ENCODE data around the gene KLHL2. TPM values are rescaled to one million over a fixed set of nuclear protein-coding genes. Genes with fewer than 3 reads are reported as not detected.
"Not testable (repeated sequence)": the region's sequence is repeated elsewhere in the genome, so short reads cannot be mapped to it uniquely, and the experiment has no call there.

KLHL2 gene
- total RNA-seq, 1 donor from 2014 or later: 30.8 TPM

- DNase-seq (ENCODE audit: low spot score): no peak
Measured at GRCh38 chr4:165201806-165202205, 5.6 kb upstream of the KLHL2 start.

DNA sequence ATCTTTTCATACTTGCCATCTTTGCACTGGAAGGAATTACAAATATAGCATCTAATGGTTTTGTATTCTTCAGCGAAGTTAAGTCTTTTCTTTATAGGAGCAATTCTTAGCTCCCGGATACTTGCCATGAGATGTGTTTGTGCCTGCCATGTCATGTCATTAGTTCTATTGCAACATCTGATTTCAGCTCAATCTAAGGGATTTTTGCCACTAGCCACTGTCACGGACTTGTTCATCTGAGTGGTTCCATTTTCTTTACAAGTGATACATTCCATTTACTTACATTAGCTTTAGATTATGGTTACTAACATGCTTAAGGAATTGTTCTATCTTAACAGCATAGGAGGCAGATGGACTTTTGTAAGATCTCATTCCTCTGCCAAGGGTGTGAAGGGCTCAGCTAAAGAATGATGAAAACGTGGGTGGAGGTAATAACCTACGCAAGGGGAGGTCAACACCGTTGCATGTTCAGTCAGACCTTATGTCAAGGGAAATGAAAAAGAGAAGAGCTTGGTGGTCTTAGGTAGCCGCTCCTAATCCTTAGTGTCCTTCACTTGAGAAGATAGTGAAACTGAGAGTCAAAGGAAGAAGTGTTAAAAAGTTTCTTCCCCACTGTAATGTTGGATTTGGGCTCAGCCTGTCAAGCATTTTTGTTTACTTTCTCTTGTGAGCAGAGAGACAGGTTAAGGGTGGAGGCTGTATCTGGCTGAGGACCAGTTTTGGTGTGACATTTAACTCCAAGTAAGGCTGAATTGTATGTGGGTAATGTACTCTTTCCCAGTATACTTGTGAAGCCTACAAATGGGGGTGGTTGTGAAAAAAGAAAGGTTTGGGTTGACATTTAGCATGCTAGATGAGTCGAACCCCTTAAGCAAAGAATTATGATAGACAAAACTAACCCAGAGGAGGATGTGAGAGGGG lies 3.6 kb upstream of the KLHL2 start:
- DNase-seq (ENCODE audit: low spot score): no peak

GRCh38 chr4:165204462-165204830 lies 2.9 kb upstream of the KLHL2 start:
- no peak for DNase-seq (ENCODE audit: low spot score)

DNA sequence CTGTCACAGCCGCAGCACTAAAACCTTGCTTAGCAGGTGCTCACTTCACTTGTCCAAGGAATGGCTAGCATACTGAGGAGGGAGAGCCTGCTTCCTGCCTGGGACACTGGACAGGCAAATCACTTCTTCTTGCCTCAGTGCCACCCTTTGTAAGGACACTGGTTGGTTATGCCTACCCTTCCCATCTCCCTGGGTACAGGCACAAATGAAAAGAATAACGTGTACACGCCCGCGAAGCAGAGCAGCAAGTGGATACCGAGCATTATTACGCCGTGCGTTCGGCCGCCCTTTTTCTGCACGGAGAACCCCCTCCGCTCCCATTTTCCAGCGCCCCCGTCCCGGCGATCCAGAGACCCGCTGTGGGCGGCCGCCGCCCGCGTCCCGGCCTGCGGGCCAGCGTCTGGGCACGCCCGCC lies 338 bp upstream of the KLHL2 start:
- no peak for DNase-seq (ENCODE audit: low spot score)

DNA sequence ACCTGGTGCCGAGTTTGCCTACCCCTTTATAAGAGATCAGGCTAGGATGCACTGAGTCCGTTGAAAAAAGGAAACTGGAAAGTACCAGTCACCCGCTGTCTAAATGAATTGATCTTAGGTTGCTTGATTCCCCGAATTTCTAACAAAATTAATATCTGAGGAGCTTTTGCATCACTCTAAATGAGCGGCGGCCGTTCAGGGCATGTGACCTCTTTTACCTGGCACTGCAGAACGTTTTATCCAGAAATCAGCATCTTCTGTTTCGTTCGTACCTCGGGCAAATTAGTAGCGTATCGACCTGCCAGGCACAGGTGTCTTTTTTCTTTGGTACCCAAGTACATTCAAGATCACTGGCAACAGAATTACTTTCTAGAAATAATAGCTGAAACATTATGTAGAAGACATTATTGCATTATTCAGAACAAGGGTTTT lies 876 bp downstream of the KLHL2 start:
- DNase-seq (ENCODE audit: low spot score): no peak

DNA sequence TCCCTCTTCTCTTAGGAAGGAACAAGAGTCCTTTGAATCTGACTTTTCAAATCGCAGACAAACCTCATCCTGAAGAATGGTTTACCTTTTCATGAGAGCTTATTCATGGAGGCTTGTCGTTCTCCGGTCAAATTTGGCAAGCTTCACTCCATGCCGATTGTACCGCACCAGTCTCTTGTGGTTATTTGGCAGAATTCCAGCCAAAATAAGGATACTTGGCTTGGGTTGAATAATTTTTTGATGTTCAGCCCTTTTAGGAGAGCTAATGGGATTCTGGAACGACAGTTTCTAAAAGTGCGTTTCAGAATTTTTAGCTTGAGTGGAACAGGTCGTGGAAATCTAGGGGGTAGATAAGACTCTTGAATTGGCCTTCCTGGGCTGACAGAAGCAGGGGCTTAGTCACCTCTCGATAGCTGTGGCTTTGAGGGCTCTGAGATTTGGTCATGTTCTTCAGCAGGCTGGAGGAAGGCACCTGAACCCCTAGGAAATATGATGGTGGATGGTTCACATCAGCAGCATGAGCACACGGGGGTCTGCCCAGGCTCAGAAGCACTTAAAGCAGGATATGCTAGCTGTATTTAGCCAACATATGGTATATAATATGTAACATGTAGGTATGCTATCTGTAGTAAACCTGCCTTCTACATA lies 1.5 kb downstream of the KLHL2 start:
- DNase-seq (ENCODE audit: low spot score): no peak

DNA sequence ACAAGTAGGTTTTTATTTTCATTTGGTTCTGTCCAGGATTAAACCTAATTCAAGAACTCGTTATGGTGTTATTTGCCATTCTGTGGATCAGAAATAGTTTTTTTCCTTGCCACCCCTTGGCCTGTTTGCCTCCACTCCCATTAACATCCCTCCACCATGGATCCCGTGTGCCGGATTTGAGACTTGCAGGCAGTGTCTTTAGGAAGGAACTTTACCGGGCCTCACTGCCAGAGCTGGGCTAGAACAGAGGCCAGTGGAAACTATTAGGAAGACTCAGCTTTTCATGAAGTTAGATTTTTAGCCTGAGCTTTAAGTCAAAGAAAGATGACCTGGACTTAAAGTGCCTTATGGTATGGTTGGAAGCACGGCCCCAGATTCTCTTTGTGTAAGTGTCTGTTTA lies 2.4 kb downstream of the KLHL2 start:
- DNase-seq (ENCODE audit: low spot score): no peak

- DNase-seq (ENCODE audit: low spot score): no peak
Measured at GRCh38 chr4:165210566-165210965, 3.2 kb downstream of the KLHL2 start.

DNA sequence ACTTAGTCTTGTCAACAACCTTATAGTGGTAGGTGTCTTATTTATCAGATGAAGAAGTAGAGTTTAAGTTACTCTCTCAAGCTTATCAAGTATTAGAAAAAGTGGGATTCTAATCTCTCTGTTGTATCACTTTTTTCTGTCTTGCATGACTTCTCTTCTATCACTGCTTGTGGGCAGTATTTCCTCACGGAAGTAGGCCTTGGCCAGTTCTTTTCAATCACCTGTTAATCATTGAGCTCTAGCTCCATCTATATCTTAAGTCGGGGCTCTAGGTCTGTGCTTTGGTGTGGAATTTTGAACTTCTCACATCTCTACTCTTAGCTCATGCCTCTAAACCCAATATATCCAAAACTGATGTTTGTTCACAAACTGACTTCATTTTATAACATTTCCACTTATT lies 5.3 kb downstream of the KLHL2 start:
- DNase-seq (ENCODE audit: low spot score): not testable (repeated sequence)

- DNase-seq (ENCODE audit: low spot score): not testable (repeated sequence)
Measured at GRCh38 chr4:165213404-165213803, 6.0 kb downstream of the KLHL2 start.

DNA sequence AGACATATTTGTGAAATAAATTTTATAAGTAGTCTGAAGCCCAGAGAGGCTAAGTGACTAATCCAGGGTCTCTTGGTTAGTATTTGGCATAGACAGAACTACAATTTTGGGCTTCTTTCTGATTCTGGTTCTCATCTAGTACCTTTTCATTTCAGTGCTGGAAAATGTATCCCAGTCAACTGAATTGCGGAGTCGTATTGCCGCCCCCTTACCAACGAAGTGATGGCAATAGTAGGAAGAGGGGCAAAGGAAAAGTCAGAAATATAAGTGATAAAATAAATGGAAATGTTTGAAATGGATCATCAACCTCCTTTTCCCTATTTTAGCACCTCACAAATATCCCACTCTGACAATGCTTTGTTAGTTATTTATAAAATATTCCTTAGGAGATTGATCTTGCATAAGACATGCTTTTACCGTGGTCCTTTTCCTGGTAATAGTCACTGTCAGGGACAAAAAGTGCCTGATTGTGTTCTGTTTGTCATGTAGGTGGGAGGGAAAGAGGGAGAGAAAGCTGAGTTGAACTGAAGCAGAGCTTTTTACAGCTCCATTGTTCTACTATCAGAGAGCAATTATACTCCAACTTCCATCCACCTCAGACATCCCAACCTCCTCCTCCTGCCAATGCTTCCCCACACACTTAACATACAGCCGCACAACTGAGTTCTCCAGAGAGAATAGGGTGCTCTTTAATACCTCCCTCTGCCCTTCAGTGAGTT lies 6.8 kb downstream of the KLHL2 start:
- DNase-seq (ENCODE audit: low spot score): not testable (repeated sequence)

GRCh38 chr4:165215034-165215751 lies 7.8 kb downstream of the KLHL2 start:
- not testable (repeated sequence) for DNase-seq (ENCODE audit: low spot score)

GRCh38 chr4:165215761-165216487 lies 8.6 kb downstream of the KLHL2 start:
- not testable (repeated sequence) for DNase-seq (ENCODE audit: low spot score)

- no peak for DNase-seq (ENCODE audit: low spot score)
Measured at GRCh38 chr4:165217325-165217724, 10.0 kb downstream of the KLHL2 start.

- DNase-seq (ENCODE audit: low spot score): not testable (repeated sequence)
Measured at GRCh38 chr4:165221306-165221705, 13.9 kb downstream of the KLHL2 start.

DNA sequence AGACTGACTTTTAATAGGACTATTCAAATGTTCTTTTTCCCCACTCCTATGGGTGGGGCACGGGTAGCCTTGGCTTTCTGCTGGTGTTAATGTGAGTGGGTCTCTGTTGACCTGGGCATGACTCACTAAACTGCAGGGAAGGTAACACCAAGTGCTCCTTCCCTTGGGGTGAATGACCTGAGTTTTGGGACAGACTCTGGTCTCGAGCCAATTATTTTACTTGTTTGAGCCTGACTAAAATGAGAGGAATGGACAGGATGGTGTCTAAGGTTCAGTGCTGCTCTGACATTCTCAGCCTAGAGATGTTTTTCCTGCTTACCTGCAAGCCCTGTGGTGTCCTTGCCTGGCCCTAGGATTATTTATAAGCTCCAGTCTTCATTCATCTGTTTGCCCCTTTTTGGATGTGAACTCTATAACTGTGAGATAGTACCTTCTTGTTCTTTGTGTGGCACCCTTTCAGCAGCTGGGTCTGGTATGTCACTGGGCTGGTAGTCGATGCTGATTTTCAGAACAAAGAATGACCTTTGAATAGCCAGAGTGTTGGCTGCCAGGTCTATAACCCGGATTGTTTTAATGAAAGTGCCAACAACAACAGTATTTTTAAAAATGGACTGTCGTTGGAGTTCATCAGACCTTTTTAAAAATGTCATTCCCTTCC lies 14.8 kb downstream of the KLHL2 start:
- not testable (repeated sequence) for DNase-seq (ENCODE audit: low spot score)

DNA sequence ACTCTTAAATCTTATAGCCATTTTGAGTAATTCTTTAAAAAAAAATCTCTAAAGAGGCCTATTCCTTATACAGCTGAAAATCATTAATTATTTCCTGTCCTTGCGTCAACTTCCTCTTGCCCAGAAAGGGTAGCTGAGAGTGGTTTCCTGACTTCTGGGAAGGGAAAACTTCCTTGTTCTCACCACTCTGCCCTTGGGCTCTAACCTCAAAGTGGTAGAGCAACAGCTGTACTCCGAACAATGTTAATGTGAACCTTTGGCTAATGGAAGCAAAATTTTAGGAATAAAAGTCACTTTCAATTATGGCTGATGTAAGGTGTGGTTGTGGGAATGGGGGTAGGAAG lies 15.3 kb downstream of the KLHL2 start:
- DNase-seq (ENCODE audit: low spot score): no peak

DNA sequence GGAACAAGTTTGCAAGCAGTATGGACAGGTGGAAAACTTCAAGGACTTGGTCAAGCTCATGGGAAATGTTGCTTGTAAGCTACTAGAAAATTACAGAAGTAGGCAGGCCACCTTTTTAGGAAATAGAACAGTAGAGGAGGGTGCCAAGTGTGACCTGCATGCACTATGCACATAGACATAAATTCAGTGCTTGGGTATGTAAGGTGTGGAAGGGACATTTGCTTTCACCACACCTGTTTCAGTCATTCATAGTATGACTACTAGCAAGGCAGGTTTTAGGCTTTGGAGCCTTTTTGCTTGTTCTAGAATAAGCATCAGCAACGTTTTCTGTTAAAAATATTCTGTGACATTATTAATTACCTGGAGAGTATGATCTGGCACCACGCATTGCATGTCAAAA lies 20.0 kb downstream of the KLHL2 start:
- DNase-seq (ENCODE audit: low spot score): not testable (repeated sequence)

- DNase-seq (ENCODE audit: low spot score): not testable (repeated sequence)
Measured at GRCh38 chr4:165229490-165230200, 22.3 kb downstream of the KLHL2 start.

Data from mesenteric fat pad (tissue), 1 donor.